GM12878 (cell line): ENCODE data around the gene SKIC8. TPM values are rescaled to one million over a fixed set of nuclear protein-coding genes. Genes with fewer than 3 reads are reported as not detected.

Source experiments
- ATAC-seq: fragments of 200-7000 bp; cut with Tn5 transposase; 3 replicates; pipeline ENCODE4 v1.9.1; 2020; ENCODE audit warnings: mild to moderate bottlenecking, moderate library complexity
- BruUV-seq: library from RNA; stranded (reverse); fragments of 400-500 nt; replicated peaks from 2 replicates; lab custom pipeline; 2021; lab: Mats Ljungman, UMichigan
- CTCF ChIA-PET: fragments of 300-600 bp; sonication (Branson Sonifier 250); formaldehyde crosslinking; extraction: SDS; loops from one replicate; lab custom pipeline; 2021; ENCODE audit warnings: inconsistent platforms; lab: Yijun Ruan, JAX
- POLR2A ChIA-PET: fragments of 350-600 bp; formaldehyde crosslinking; extraction: SDS; loops from one replicate; lab custom pipeline; 2021; ENCODE audit warnings: inconsistent platforms; lab: Charles Lee
- RAD21 ChIA-PET: fragments of 300-600 bp; sonication (Branson Sonifier 250); formaldehyde crosslinking; loops from one replicate; lab custom pipeline; 2023; ENCODE audit warnings: antibody characterized with exemption; ENCODE audit not compliant: unreplicated experiment; lab: Charles Lee
- SMC1A ChIA-PET: fragments of 300-600 bp; sonication (Branson Sonifier 250); formaldehyde crosslinking; loops from one replicate; lab custom pipeline; 2023; ENCODE audit not compliant: unreplicated experiment, uncharacterized antibody; lab: Charles Lee
- DNase-seq: peaks from one replicate; pipeline ENCODE4 v3.0.0-alpha.2; 2011; ENCODE audit warnings: low read depth, low spot score
- FAIRE-seq: peaks from 3 replicates; lab custom pipeline; 2011; peaks lifted over from hg19 to GRCh38; lab: Jason Lieb, UNC
- H2AFZ ChIP-seq: 2 replicates; pipeline ENCODE4 v1.6.0; 2011; ENCODE audit warnings: low read depth, low read length, control low read depth; ENCODE audit not compliant: control insufficient read depth
- H3K27ac ChIP-seq: 2 replicates; pipeline ENCODE4 v1.5.1; 2011; ENCODE audit warnings: control low read depth; ENCODE audit not compliant: control insufficient read depth, insufficient read depth
- H3K27me3 ChIP-seq, 2 experiments: replicated peaks in 1 of 2; 2 replicates each; pipeline versions ENCODE4 v1.6.0 to v1.6.1; 2011; ENCODE audit warnings: low read length in 1 of 2; ENCODE audit not compliant: control insufficient read depth in 2 of 2, insufficient read depth in 2 of 2
- H3K36me3 ChIP-seq, 2 experiments: 2 replicates each; pipeline ENCODE4 v1.5.1; 2011; ENCODE audit warnings: low read length in 1 of 2; ENCODE audit not compliant: control insufficient read depth in 2 of 2, insufficient read depth in 2 of 2
- H3K4me1 ChIP-seq: 2 replicates; pipeline ENCODE4 v1.6.1; 2011; ENCODE audit warnings: mild to moderate bottlenecking, low read length, moderate library complexity, mixed read lengths; ENCODE audit not compliant: control insufficient read depth, insufficient read depth
- H3K4me2 ChIP-seq: 2 replicates; pipeline ENCODE4 v1.6.0; 2011; ENCODE audit warnings: control low read depth; ENCODE audit not compliant: control insufficient read depth, insufficient read depth
- H3K4me3 ChIP-seq: fragments of 200-600 bp; sonication (generic); 2 replicates; pipeline ENCODE4 v1.5.1; 2016
- H3K79me2 ChIP-seq: 2 replicates; pipeline ENCODE4 v1.6.0; 2011; ENCODE audit warnings: low read length; ENCODE audit not compliant: control insufficient read depth, insufficient read depth
- H3K9ac ChIP-seq: 2 replicates; pipeline ENCODE4 v1.8.0; 2011; ENCODE audit warnings: low read length, control low read depth, mixed read lengths; ENCODE audit not compliant: control insufficient read depth, insufficient read depth
- H3K9me3 ChIP-seq: replicated peaks from 3 replicates; pipeline ENCODE4 v1.5.1; 2011; ENCODE audit warnings: mild to moderate bottlenecking, low read length; ENCODE audit not compliant: control insufficient read depth, insufficient read depth
- H4K20me1 ChIP-seq: 2 replicates; pipeline ENCODE4 v1.6.0; 2011; ENCODE audit not compliant: control insufficient read depth, insufficient read depth
- BCL11A ChIP-seq: IDR thresholded peaks from 2 replicates; pipeline ENCODE4 v1.6.1; 2011; ENCODE audit warnings: low read depth, low read length
- CBX5 ChIP-seq: sonication (generic); IDR thresholded peaks from 2 replicates; pipeline ENCODE4 v1.6.1; 2016; ENCODE audit warnings: low read depth, moderate library complexity, mild to moderate bottlenecking, inconsistent platforms
- CHD4 ChIP-seq: fragments of 200-600 bp; sonication (generic); IDR thresholded peaks from 2 replicates; pipeline ENCODE4 v1.6.1; 2016; ENCODE audit warnings: mild to moderate bottlenecking
- CTCF ChIP-seq, 3 experiments: IDR thresholded peaks in 2 of 3; conservative IDR thresholded peaks in 1 of 3; 2 replicates each; pipeline ENCODE4 v1.5.1; 2011; ENCODE audit warnings: low read depth in 3 of 3, low read length in 3 of 3, mild to moderate bottlenecking in 3 of 3, control low read depth in 2 of 3, moderate library complexity in 2 of 3, inconsistent platforms in 1 of 3, mixed read lengths in 1 of 3; ENCODE audit not compliant: control insufficient read depth in 2 of 3, insufficient read depth in 1 of 3; ENCODE audit errors: extremely low read depth in 1 of 3
- ETV6 ChIP-seq, 2 experiments: fragments of 450-650 bp in 1 of 2; IDR thresholded peaks in 1 of 2; conservative IDR thresholded peaks in 1 of 2; 2 replicates each; pipeline ENCODE4 v1.6.1; 2014; ENCODE audit warnings: antibody characterized with exemption in 1 of 2, borderline replicate concordance in 1 of 2, low read depth in 1 of 2, mild to moderate bottlenecking in 1 of 2, moderate library complexity in 1 of 2
- EZH2 ChIP-seq: IDR thresholded peaks from 2 replicates; pipeline ENCODE4 v1.6.1; 2012; ENCODE audit warnings: low read depth, mild to moderate bottlenecking, control low read depth, inconsistent platforms, low read length, borderline replicate concordance; ENCODE audit not compliant: control insufficient read depth
- IKZF1 ChIP-seq: fragments of 450-650 bp; conservative IDR thresholded peaks from 2 replicates; pipeline ENCODE4 v1.6.1; 2017; ENCODE audit warnings: antibody characterized with exemption, mild to moderate bottlenecking
- MAX ChIP-seq: IDR thresholded peaks from 2 replicates; pipeline ENCODE4 v1.6.1; 2012; ENCODE audit warnings: low read depth, low read length, improper control_type of control experiment
- MEF2A ChIP-seq: IDR thresholded peaks from 2 replicates; pipeline ENCODE4 v1.6.1; 2011; ENCODE audit warnings: low read depth, mild to moderate bottlenecking, low read length, moderate library complexity; ENCODE audit not compliant: insufficient read depth
- NFXL1 ChIP-seq: fragments of 450-650 bp; IDR thresholded peaks from 2 replicates; pipeline ENCODE4 v1.6.1; 2017; ENCODE audit warnings: antibody characterized with exemption, mild to moderate bottlenecking, borderline replicate concordance
- NFYA ChIP-seq: IDR thresholded peaks from 2 replicates; pipeline ENCODE4 v1.6.1; 2011; ENCODE audit warnings: low read depth, mild to moderate bottlenecking, low read length, improper control_type of control experiment, borderline replicate concordance
- NFYB ChIP-seq: IDR thresholded peaks from 2 replicates; pipeline ENCODE4 v1.6.1; 2011; ENCODE audit warnings: low read depth, mild to moderate bottlenecking, low read length, improper control_type of control experiment, moderate library complexity; ENCODE audit not compliant: insufficient read depth
- PKNOX1 ChIP-seq: fragments of 450-650 bp; IDR thresholded peaks from 2 replicates; pipeline ENCODE4 v1.6.1; 2016; ENCODE audit warnings: mild to moderate bottlenecking
- POLR2AphosphoS2 ChIP-seq: IDR thresholded peaks from 2 replicates; pipeline ENCODE4 v1.6.1; 2011; ENCODE audit warnings: low read depth, mild to moderate bottlenecking, low read length, improper control_type of control experiment, moderate library complexity
- RB1 ChIP-seq: fragments of 450-650 bp; formaldehyde crosslinking; IDR thresholded peaks from 2 replicates; pipeline ENCODE4 v1.6.1; 2017; ENCODE audit warnings: mild to moderate bottlenecking, borderline replicate concordance
- RELA ChIP-seq: fragments of 450-650 bp; IDR thresholded peaks from 2 replicates; pipeline ENCODE4 v1.8.0; 2014; ENCODE audit warnings: borderline replicate concordance; ENCODE audit not compliant: partially characterized antibody
- ZNF24 ChIP-seq: fragments of 450-650 bp; IDR thresholded peaks from 2 replicates; pipeline ENCODE4 v1.6.1; 2017; ENCODE audit warnings: antibody characterized with exemption, mild to moderate bottlenecking
- WGBS: methylation state at CpG from one replicate; pipeline ENCODE4 v1.1.6; 2016; ENCODE audit warnings: low lambda C conversion rate; ENCODE audit not compliant: insufficient replicate concordance, insufficient coverage; ENCODE audit errors: missing lambda C conversion rate; 5-methylcytosine and 5-hydroxymethylcytosine counted together
- in situ Hi-C: fragments of 300-500 bp; cut with MboI; formaldehyde crosslinking; loops from 9 replicates; pipeline ENCODE4 v1.14.3; 2018; ENCODE audit warnings: mixed read lengths
- intact Hi-C: fragments of 100-400 bp; cut with micrococcal nuclease; formaldehyde crosslinking; loops from one replicate; pipeline ENCODE4 v1.14.2; 2022; ENCODE audit not compliant: unreplicated experiment
- polyA plus RNA-seq, 11 experiments: library from polyadenylated mRNA; depleted of rRNA in 4 of 11; unstranded in 6 of 11; stranded (reverse) in 5 of 11; fragments of >200 nt; fragmentation: Nextera tagmentation in 4 of 11; fragmentation: Illumina TruSeq in 1 of 11; extraction: Ambion mirVana in 4 of 11; extraction: Trizol in 1 of 11; gene quantifications; 1 replicate in 1 of 11; 2 replicates in 10 of 11; pipeline versions ENCODE4 v1.2.1 to v1.2.3, GENCODE V29; 2011 to 2016; ENCODE audit warnings: inconsistent platforms in 2 of 11, missing spikeins in 2 of 11, low read depth in 1 of 11
- total RNA-seq, 4 experiments: library from RNA; depleted of rRNA in 3 of 4; stranded (reverse); fragments of >200 nt in 3 of 4; fragmentation: Illumina TruSeq in 1 of 4; extraction: Trizol in 1 of 4; gene quantifications; 2 replicates each; pipeline versions ENCODE4 v1.2.1 to v1.2.3, GENCODE V29; 2013 to 2021

SKIC8 gene
- total and polyA plus RNA-seq, 10 of the 15 experiments (the other 5 are each of a cell fraction or from before 2014, with no cell fraction given): 57.0 to 288 (median 128) TPM

- POLR2A ChIA-PET: no interaction called here
Measured at GRCh38 chr15:78274994-78275393, 24.4 kb downstream of the SKIC8 start.

More at GRCh38 chr15:78274994-78275393, 24.4 kb downstream of the SKIC8 start:
- no peaks in the 10 kb centered on the region for H3K4me1 ChIP-seq
- in situ Hi-C loops (no loop called here), intact Hi-C loops (no loop called here)
- CTCF ChIA-PET: no interaction called here
- H3K79me2 ChIP-seq: no peaks in the 10 kb centered on the region
- H3K4me3 ChIP-seq: no peak overlapping the region
- ATAC-seq: no peak
- RAD21 ChIA-PET: no interaction called here
- H3K36me3 ChIP-seq: peaks cover 4% of the 10 kb centered on the region in 2 experiments; a peak in 2 of 4 replicates
- no peaks in the 10 kb centered on the region for H4K20me1 ChIP-seq
- no peaks in the 10 kb centered on the region for H3K9me3 ChIP-seq
- no peak for FAIRE-seq
- no peak overlapping the region for H3K4me2 ChIP-seq
- no peak overlapping the region for H3K9ac ChIP-seq
- WGBS: 95% methylated on average over 5 of the region's 5 CpGs
- no peak overlapping the region for H3K27ac ChIP-seq
- BruUV-seq: no TSS peak
- no peak overlapping the region for H2AFZ ChIP-seq
- SMC1A ChIA-PET: no interaction called here
- no peak for TF ChIP-seq EZH2
- TF ChIP-seq NFYB: no peak
- no peak for TF ChIP-seq BCL11A
- TF ChIP-seq CBX5: no peak
- no peak for TF ChIP-seq ZNF24
- TF ChIP-seq PKNOX1: no peak
- TF ChIP-seq POLR2AphosphoS2: no peak
- TF ChIP-seq IKZF1: no peak
- TF ChIP-seq MEF2A: no peak
- TF ChIP-seq CTCF (IDR thresholded peaks at IDR 0.05 in 2 of 3, conservative IDR thresholded peaks at IDR 0.05 in 1 of 3; ENCODE audit: control insufficient read depth in 2 of 3, extremely low read depth in 1 of 3, insufficient read depth in 1 of 3, low read depth in 3 of 3, low read length in 3 of 3): no peak
- no peak for TF ChIP-seq NFYA
- no peak for TF ChIP-seq CHD4
- TF ChIP-seq ETV6 (conservative IDR thresholded peaks at IDR 0.05 in 1 of 2, IDR thresholded peaks at IDR 0.05 in 1 of 2; ENCODE audit: borderline replicate concordance in 1 of 2, low read depth in 1 of 2): no peak
- no peak for TF ChIP-seq MAX
- no peak for TF ChIP-seq RELA
- TF ChIP-seq RB1: no peak
- no peak for TF ChIP-seq NFXL1
- TF ChIP-seq, all 136 proteins: peak for 0
- H3K27me3 ChIP-seq: no peaks in the 10 kb centered on the region
- no peak for DNase-seq
